GM12874 (cell line): ENCODE data around the gene COL18A1.

Experiments
- TF ChIP-seq, protein P1 (sequence below): IDR thresholded peaks from 2 replicates; pipeline ENCODE4 v1.5.1; 2011; ENCODE audit warnings: low read depth, mild to moderate bottlenecking, control low read depth, low read length, moderate library complexity; ENCODE audit not compliant: insufficient read depth

Gene COL18A1

DNA sequence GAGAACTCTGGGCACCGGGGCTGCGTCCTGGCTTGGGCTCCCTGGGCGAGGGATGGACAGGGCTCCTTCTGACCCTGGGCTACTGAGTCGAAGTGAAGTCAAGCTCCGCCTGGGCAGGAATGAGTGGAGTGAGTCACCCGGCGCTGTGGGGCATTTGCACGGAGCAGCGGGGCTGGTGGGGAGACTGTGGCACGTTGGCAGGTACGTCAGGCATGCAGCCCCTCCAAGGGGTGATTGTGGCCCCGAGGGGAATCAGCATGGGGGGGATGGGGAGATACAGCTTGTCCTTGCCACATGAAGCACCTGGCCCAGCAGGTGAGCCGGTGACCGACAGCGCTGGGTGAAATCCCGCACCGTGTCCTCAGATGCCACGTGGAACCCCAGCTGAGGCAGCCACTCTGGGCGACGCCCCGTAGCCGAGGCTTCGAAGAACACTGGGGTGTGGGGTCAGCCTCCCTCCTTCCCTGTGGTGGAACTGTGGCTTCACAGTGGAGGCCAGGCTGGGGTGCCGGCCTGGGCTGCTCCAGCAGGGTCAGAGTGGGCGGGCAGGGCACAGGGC is 62.3 kb downstream of the COL18A1 start:
- TF ChIP-seq, protein P1, sequence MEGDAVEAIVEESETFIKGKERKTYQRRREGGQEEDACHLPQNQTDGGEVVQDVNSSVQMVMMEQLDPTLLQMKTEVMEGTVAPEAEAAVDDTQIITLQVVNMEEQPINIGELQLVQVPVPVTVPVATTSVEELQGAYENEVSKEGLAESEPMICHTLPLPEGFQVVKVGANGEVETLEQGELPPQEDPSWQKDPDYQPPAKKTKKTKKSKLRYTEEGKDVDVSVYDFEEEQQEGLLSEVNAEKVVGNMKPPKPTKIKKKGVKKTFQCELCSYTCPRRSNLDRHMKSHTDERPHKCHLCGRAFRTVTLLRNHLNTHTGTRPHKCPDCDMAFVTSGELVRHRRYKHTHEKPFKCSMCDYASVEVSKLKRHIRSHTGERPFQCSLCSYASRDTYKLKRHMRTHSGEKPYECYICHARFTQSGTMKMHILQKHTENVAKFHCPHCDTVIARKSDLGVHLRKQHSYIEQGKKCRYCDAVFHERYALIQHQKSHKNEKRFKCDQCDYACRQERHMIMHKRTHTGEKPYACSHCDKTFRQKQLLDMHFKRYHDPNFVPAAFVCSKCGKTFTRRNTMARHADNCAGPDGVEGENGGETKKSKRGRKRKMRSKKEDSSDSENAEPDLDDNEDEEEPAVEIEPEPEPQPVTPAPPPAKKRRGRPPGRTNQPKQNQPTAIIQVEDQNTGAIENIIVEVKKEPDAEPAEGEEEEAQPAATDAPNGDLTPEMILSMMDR, result no peak

DNA sequence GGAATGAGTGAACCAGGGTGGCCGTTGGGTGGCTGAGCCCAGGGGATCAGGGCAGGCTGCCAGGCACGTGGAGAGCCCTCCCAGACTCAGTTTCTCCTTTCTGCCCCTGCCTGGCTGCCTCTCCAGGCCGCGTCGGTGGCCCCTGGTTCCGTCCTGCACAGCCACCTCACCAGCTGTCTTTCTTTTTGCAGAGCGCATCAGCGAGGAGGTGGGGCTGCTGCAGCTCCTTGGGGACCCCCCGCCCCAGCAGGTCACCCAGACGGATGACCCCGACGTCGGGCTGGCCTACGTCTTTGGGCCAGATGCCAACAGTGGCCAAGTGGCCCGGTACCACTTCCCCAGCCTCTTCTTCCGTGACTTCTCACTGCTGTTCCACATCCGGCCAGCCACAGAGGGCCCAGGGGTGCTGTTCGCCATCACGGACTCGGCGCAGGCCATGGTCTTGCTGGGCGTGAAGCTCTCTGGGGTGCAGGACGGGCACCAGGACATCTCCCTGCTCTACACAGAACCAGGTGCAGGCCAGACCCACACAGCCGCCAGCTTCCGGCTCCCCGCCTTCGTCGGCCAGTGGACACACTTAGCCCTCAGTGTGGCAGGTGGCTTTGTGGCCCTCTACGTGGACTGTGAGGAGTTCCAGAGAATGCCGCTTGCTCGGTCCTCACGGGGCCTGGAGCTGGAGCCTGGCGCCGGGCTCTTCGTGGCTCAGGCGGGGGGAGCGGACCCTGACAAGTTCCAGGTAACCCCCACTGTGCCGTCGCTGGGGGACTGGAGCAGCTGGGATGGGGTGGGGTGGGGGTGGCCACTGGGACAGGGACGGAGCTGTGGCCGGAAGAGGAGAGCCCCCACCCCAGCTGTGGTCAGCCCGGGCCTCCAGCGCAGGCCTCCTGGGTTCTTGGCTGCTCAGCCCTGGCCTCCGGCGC is 63.3 kb downstream of the COL18A1 start:
- TF ChIP-seq, protein P1, result no peak

DNA sequence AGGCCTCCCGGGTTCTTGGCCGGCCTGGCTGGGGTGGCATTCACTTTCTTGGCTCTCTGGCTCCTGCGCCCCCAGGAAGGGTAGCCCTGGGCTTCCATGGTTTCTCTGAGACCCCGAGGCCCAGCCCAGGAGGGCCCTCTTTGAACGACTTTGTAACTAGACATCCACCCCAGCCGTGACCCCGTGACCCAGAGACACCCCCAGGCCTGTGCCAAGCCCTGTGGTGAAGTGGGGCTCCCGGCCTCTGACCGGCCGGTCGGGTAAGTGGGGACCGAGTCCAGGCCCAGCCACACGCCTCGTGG is 64.0 kb downstream of the COL18A1 start:
- TF ChIP-seq, protein P1, result no peak

DNA sequence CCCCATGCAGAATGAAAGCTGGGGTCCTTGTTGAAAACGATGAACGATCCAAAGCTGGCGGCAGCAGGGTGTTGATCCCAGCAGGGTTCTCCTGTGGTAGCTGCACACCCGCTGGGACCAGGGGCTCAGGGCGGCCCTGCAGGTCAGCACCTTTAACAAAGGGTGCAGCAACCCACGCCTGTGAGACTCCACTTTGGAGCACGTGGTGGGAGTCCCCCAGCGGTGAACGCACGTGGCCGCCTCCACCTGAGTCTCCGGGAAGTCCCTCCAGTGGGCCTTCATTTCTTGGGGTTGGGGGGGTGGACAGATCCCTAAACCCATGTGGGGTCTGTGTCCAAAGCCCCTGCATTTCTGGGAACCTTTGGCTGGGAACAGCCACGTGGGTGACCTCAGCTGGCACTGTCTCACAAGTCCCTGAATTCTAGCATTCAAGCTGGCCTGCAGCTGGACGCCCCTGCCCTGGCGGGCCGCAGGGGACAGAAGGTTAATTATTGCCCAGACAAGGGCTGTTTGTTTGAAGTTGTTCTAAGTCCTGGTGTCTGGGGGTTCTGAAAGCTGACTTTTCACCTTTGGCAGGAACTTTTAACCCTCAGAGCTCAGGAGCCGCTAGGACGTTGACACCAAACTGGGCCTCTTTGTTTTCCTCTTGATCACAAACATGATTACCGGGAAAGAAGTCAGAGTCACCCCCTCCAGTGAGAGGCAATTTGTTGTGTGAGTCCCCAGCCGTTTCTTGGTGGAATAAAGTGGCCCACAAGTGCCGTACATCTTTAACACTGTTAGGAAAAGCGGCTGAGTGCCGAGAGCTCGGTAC is 64.5 kb downstream of the COL18A1 start:
- TF ChIP-seq, protein P1, result no peak

DNA sequence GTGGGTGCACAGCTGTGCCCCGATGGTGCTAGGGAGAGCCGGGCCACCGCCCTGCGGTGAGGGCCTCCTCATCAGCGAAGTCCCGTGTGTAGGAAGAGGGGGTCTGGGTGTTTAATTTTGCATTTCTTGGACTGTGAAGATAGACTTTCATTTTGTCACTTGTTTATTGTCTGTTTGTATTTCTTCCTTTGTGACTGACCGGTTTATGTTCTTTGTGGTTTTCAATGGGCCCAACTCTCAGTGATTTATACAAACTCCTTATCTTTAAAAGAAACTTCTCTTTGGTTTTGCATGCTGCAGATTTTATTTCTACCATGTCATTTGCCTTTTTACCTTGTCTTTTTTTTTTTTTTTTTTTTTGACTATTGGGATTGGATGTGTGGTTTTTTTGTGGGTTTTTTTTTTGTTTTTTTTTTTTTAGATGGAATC is 65.1 kb downstream of the COL18A1 start:
- TF ChIP-seq, protein P1, result no peak

DNA sequence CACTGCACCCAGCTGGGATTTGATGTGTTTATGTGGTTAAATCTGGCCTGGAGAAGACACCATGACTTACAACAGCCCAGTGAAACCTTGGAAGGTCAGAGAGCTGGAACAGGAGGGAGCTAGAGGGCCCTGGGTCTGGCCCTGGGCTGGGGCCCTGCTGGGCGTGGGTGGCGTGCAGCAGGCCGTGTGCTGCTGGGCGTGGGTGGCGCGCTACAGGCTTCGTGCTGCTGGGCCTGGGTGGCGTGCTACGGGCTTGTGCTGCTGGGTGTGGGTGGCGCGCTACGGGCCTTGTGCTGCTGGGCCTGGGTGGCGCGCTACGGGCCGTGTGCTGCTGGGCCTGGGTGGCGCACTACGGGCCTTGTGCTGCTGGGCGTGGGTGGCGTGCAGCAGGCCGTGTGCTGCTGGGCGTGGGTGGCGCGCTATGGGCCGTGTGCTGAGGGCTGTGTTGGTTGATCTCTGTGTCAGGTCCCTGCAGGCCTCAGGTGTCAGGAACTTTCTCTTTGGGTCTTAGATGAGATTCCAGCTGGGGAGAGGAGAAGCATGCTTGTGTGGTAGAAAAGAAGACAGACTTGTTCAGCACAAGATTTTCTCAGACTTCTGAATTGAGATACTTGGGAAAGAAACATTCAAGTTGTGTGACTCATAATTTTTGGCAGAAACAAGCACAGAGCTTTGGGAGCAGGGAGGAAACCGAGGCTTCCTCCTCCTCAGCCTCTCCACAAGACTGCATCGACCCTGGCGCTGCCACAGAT is 66.0 kb downstream of the COL18A1 start:
- TF ChIP-seq, protein P1, result no peak
